Neuronal stem cell (in vitro differentiated cells): ENCODE results near the gene CDC14B.

Experiments used
- DNase-seq: peaks from one replicate; pipeline ENCODE4 v3.0.0-alpha.2; 2013; ENCODE audit warnings: low spot score
- H2AFZ ChIP-seq: one replicate; pipeline ENCODE4 v1.6.1; 2013; ENCODE audit warnings: mild to moderate bottlenecking, low read length, inconsistent platforms
- H2AK5ac ChIP-seq: 2 replicates; pipeline ENCODE4 v1.6.1; 2013; ENCODE audit warnings: low read depth, mild to moderate bottlenecking, inconsistent platforms, low read length, moderate library complexity, mixed read lengths
- H2BK120ac ChIP-seq: 2 replicates; pipeline ENCODE4 v1.6.1; 2013; ENCODE audit warnings: low read depth, mild to moderate bottlenecking, inconsistent platforms, low read length, moderate library complexity, mixed read lengths
- H2BK12ac ChIP-seq: one replicate; pipeline ENCODE4 v1.6.1; 2013; ENCODE audit warnings: low read length, inconsistent platforms
- H2BK15ac ChIP-seq: 2 replicates; pipeline ENCODE4 v1.6.1; 2013; ENCODE audit warnings: mild to moderate bottlenecking, low read length, inconsistent platforms, mixed read lengths
- H2BK5ac ChIP-seq: one replicate; pipeline ENCODE4 v1.6.1; 2013; ENCODE audit warnings: inconsistent platforms, mild to moderate bottlenecking, low read length, moderate library complexity
- H3K14ac ChIP-seq: one replicate; pipeline ENCODE4 v1.6.1; 2013; ENCODE audit warnings: low read length, inconsistent platforms
- H3K18ac ChIP-seq: 2 replicates; pipeline ENCODE4 v1.6.1; 2013; ENCODE audit warnings: low read length, inconsistent platforms
- H3K23ac ChIP-seq: 2 replicates; pipeline ENCODE4 v1.6.1; 2013; ENCODE audit warnings: low read depth, mild to moderate bottlenecking, mixed read lengths, low read length, inconsistent platforms; ENCODE audit not compliant: poor library complexity
- H3K27ac ChIP-seq: replicated peaks from 3 replicates; pipeline ENCODE4 v1.5.1; 2013; ENCODE audit warnings: low read length, inconsistent platforms
- H3K27me3 ChIP-seq, 3 experiments: 2 replicates each; pipeline ENCODE4 v1.6.1; 2013; ENCODE audit warnings: low read length in 3 of 3, mild to moderate bottlenecking in 2 of 3, inconsistent platforms in 1 of 3, low read depth in 1 of 3, mixed read lengths in 1 of 3, moderate library complexity in 1 of 3; ENCODE audit not compliant: control insufficient read depth in 3 of 3, insufficient read depth in 3 of 3
- H3K36me3 ChIP-seq, 2 donors: replicated peaks in 1 of 2; 2 replicates each; pipeline ENCODE4 v1.6.1; 2013; ENCODE audit warnings: low read length in 2 of 2; ENCODE audit not compliant: control insufficient read depth in 2 of 2, insufficient read depth in 2 of 2
- H3K4ac ChIP-seq: 2 replicates; pipeline ENCODE4 v1.6.1; 2013; ENCODE audit warnings: inconsistent platforms, mild to moderate bottlenecking, low read length, moderate library complexity
- H3K4me1 ChIP-seq, 2 donors: 1 replicate in 1 of 2; 2 replicates in 1 of 2; pipeline ENCODE4 v1.6.1; 2013; ENCODE audit warnings: low read length in 2 of 2, low read depth in 1 of 2; ENCODE audit not compliant: control insufficient read depth in 2 of 2, insufficient read depth in 1 of 2
- H3K4me2 ChIP-seq: one replicate; pipeline ENCODE4 v1.6.1; 2013; ENCODE audit warnings: mild to moderate bottlenecking, low read length, inconsistent platforms; ENCODE audit not compliant: insufficient read depth, poor library complexity, severe bottlenecking
- H3K4me3 ChIP-seq, 2 donors: 2 replicates each; pipeline ENCODE4 v1.5.1; 2013; ENCODE audit warnings: low read length in 2 of 2, mild to moderate bottlenecking in 2 of 2, inconsistent platforms in 1 of 2, moderate library complexity in 1 of 2
- H3K79me1 ChIP-seq: one replicate; pipeline ENCODE4 v1.6.1; 2013; ENCODE audit warnings: low read depth, mild to moderate bottlenecking, inconsistent platforms, low read length, moderate library complexity
- H3K9ac ChIP-seq: one replicate; pipeline ENCODE4 v1.6.1; 2013; ENCODE audit warnings: mild to moderate bottlenecking, low read depth, low read length, inconsistent platforms; ENCODE audit not compliant: poor library complexity
- H3K9me3 ChIP-seq, 2 donors: replicated peaks in 1 of 2; 2 replicates each; pipeline versions ENCODE3 to v1.6.1; 2013; ENCODE audit warnings: low read length in 2 of 2, mild to moderate bottlenecking in 2 of 2, inconsistent platforms in 1 of 2, low read depth in 1 of 2, mixed read lengths in 1 of 2, moderate library complexity in 1 of 2; ENCODE audit not compliant: control insufficient read depth in 2 of 2, insufficient read depth in 1 of 2
- H4K8ac ChIP-seq: one replicate; pipeline ENCODE4 v1.6.1; 2013; ENCODE audit warnings: low read depth, mild to moderate bottlenecking, inconsistent platforms, low read length, moderate library complexity
- H4K91ac ChIP-seq: one replicate; pipeline ENCODE4 v1.6.1; 2013; ENCODE audit warnings: low read length, low read depth, mild to moderate bottlenecking, inconsistent platforms; ENCODE audit not compliant: poor library complexity
- WGBS, 2 donors: extraction: QIAGEN DNeasy Blood & Tissue Kit; methylation state at CpG; one replicate each; pipeline ENCODE4 v1.1.7; 2013; ENCODE audit warnings: missing lambda C conversion rate in 2 of 2, mixed read lengths in 1 of 2; ENCODE audit not compliant: insufficient read length in 2 of 2, insufficient replicate concordance in 1 of 2; ENCODE audit errors: extremely low coverage in 2 of 2; 5-methylcytosine and 5-hydroxymethylcytosine counted together

Gene CDC14B

GRCh38 chr9:96485280-96485679 is 134.4 kb downstream of the CDC14B start:
- no peaks in the 10 kb centered on the region for H3K9me3 ChIP-seq
- H3K4me1 ChIP-seq = no peaks in the 10 kb centered on the region
- no peak overlapping the region for H2BK12ac ChIP-seq
- H3K79me1 ChIP-seq = no peaks in the 10 kb centered on the region
- no peak overlapping the region for H2AK5ac ChIP-seq
- H3K23ac ChIP-seq = no peak overlapping the region
- no peak for DNase-seq
- H3K27ac ChIP-seq = no peak overlapping the region
- no peak overlapping the region for H2BK15ac ChIP-seq
- H2BK120ac ChIP-seq = no peak overlapping the region
- H2BK5ac ChIP-seq = no peak overlapping the region
- H3K4me2 ChIP-seq = no peak overlapping the region
- H4K91ac ChIP-seq = no peak overlapping the region
- peak overlapping the region; percentile 6 for H3K18ac ChIP-seq
- no peak overlapping the region for H3K9ac ChIP-seq
- H3K27me3 ChIP-seq = no peaks in the 10 kb centered on the region
- peaks cover 20 to 88% of the 10 kb centered on the region in 2 donors for H3K36me3 ChIP-seq
- WGBS, 2 donors = no CpG with 5 or more reads among the region's 16 CpGs
- H2AFZ ChIP-seq = no peak overlapping the region
- no peak overlapping the region for H3K14ac ChIP-seq
- H3K4me3 ChIP-seq = no peak overlapping the region
- H4K8ac ChIP-seq = no peak overlapping the region
- no peak overlapping the region for H3K4ac ChIP-seq

GRCh38 chr9:96484521-96484931 is 135.1 kb downstream of the CDC14B start:
- Histone ChIP-seq H3K23ac (no peak overlapping the region), H3K36me3 (peaks cover 16 to 86% of the 10 kb centered on the region in 2 donors), H3K4ac (no peak overlapping the region), H3K79me1 (no peaks in the 10 kb centered on the region), H2BK120ac (no peak overlapping the region), H3K27ac (no peak overlapping the region), H3K4me3 (no peak overlapping the region), H3K4me2 (no peak overlapping the region), H2BK5ac (no peak overlapping the region), H3K18ac (no peak overlapping the region), H2BK12ac (no peak overlapping the region), H2AFZ (no peak overlapping the region), H2AK5ac (no peak overlapping the region), H3K9me3 (no peaks in the 10 kb centered on the region), H3K9ac (no peak overlapping the region), H3K14ac (no peak overlapping the region), H3K27me3 (no peaks in the 10 kb centered on the region), H4K8ac (no peak overlapping the region), H2BK15ac (no peak overlapping the region), H4K91ac (no peak overlapping the region), H3K4me1 (no peaks in the 10 kb centered on the region)
- DNase-seq = no peak
- WGBS, 2 donors = no CpG with 5 or more reads among the region's 4 CpGs

- Histone ChIP-seq H3K79me1 (no peaks in the 10 kb centered on the region), H4K8ac (no peak overlapping the region), H3K9me3 (no peaks in the 10 kb centered on the region), H3K4me3 (no peak overlapping the region), H3K27me3 (no peaks in the 10 kb centered on the region), H2AFZ (no peak overlapping the region), H2BK12ac (no peak overlapping the region), H2AK5ac (no peak overlapping the region), H3K23ac (no peak overlapping the region), H2BK5ac (no peak overlapping the region), H3K4ac (no peak overlapping the region), H4K91ac (no peak overlapping the region), H3K27ac (no peak overlapping the region), H3K9ac (no peak overlapping the region), H3K18ac (no peak overlapping the region), H3K36me3 (peaks cover 13 to 83% of the 10 kb centered on the region in 2 donors), H3K4me1 (no peaks in the 10 kb centered on the region), H3K4me2 (no peak overlapping the region), H2BK15ac (no peak overlapping the region), H3K14ac (no peak overlapping the region), H2BK120ac (no peak overlapping the region)
- no peak for DNase-seq
- WGBS, 2 donors = no CpG with 5 or more reads among the region's 3 CpGs
Measured at GRCh38 chr9:96483733-96484390, 135.8 kb downstream of the CDC14B start.

- H3K36me3 ChIP-seq = peaks cover 7 to 81% of the 10 kb centered on the region in 2 donors
- no peaks in the 10 kb centered on the region for H3K9me3 ChIP-seq
- no peak overlapping the region for H2BK5ac ChIP-seq
- H2BK12ac ChIP-seq = no peak overlapping the region
- H3K27ac ChIP-seq = no peak overlapping the region
- H2AFZ ChIP-seq = no peak overlapping the region
- WGBS, 2 donors = no CpG with 5 or more reads among the region's 4 CpGs
- no peak overlapping the region for H2BK15ac ChIP-seq
- no peak overlapping the region for H3K14ac ChIP-seq
- no peaks in the 10 kb centered on the region for H3K4me1 ChIP-seq
- no peak overlapping the region for H3K9ac ChIP-seq
- H3K27me3 ChIP-seq = no peaks in the 10 kb centered on the region
- H4K8ac ChIP-seq = no peak overlapping the region
- no peak overlapping the region for H2AK5ac ChIP-seq
- H3K4ac ChIP-seq = no peak overlapping the region
- no peak overlapping the region for H2BK120ac ChIP-seq
- H3K4me3 ChIP-seq = no peak overlapping the region
- no peak overlapping the region for H3K4me2 ChIP-seq
- H3K23ac ChIP-seq = no peak overlapping the region
- H3K79me1 ChIP-seq = no peaks in the 10 kb centered on the region
- H3K18ac ChIP-seq = no peak overlapping the region
- DNase-seq = no peak
- H4K91ac ChIP-seq = no peak overlapping the region
Measured at GRCh38 chr9:96483197-96483596, 136.4 kb downstream of the CDC14B start.
